GM12874 (cell line): Measurements from ENCODE around the gene PNMT.

Experiments
- CTCF ChIP-seq: IDR thresholded peaks from 2 replicates; pipeline ENCODE4 v1.5.1; 2011; ENCODE audit warnings: low read depth, mild to moderate bottlenecking, control low read depth, low read length, moderate library complexity; ENCODE audit not compliant: insufficient read depth

PNMT gene

GRCh38 chr17:39660011-39660360, 8.3 kb upstream of the PNMT start:
- TF ChIP-seq CTCF: no peak

GRCh38 chr17:39660397-39661385, 7.6 kb upstream of the PNMT start:
- no peak for TF ChIP-seq CTCF

GRCh38 chr17:39661744-39662541, 6.3 kb upstream of the PNMT start:
- no peak for TF ChIP-seq CTCF

GRCh38 chr17:39662551-39663339, 5.5 kb upstream of the PNMT start:
- no peak for TF ChIP-seq CTCF

- TF ChIP-seq CTCF: no peak
Measured at GRCh38 chr17:39663340-39663687, 4.9 kb upstream of the PNMT start.

- no peak for TF ChIP-seq CTCF
Measured at GRCh38 chr17:39663688-39664580, 4.3 kb upstream of the PNMT start.
